ENCODE results near the gene CTXND2. TPM values are rescaled to one million over a fixed set of nuclear protein-coding genes. Genes with fewer than 3 reads are reported as not detected.

Gene CTXND2
- total RNA-seq, 6 experiments from 2014 or later, result not detected

DNA sequence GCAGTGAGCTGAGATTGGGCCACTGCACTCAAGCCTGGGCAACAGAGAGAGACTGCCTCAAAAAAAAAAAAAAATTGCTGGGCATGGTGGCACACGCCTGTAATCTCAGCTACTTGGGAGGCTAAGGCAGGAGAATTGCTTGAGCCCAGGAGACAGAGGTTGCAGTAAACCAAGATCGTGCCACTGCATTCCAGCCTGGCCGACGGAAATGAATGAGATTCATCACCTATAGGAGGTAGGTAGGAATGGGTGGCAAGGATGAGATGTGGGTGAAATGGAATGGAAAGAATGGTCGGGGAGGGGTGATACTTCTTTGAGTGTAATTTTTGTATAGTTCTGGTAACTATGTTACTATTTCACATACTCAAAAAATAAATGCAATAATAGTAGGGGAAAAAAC lies 15.4 kb downstream of the CTXND2 start:
- no peak for DNase-seq
- Mint-ChIP-seq H3K36me3 (ENCODE audit: low read depth) (no peaks in the 10 kb centered on the region; the same call in 1 of the 2 replicates), H3K4me3 (no peak overlapping the region), H3K9me3 (no peaks in the 10 kb centered on the region), H3K4me1 (ENCODE audit: low read depth) (no peaks in the 10 kb centered on the region), H3K27ac (no peak overlapping the region), H3K27me3 (ENCODE audit: insufficient read depth) (peaks cover 8% of the 10 kb centered on the region)
- TF ChIP-seq CTCF (IDR thresholded peaks at IDR 0.05), result no peak

DNA sequence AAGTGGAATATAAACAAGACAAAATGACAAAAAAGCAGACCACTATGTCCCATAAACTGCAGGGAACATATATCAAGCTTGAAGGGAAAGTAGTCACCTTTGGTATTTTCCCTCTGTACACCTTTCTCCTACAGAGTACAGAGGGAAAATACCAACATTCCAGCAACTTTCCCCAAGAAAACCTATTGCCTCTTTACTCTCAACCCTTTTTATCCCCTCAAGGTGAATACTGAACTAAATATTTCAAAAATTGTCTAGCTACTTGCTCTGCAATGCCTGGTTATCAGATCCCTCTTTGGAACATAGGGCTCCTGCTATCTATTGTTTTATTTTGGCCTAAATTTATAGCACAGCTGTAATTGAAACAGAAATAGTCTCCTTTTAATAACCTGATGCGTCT lies 15.8 kb downstream of the CTXND2 start:
- Mint-ChIP-seq H3K9me3 (no peaks in the 10 kb centered on the region), H3K27ac (no peak overlapping the region), H3K4me1 (ENCODE audit: low read depth) (no peaks in the 10 kb centered on the region), H3K27me3 (ENCODE audit: insufficient read depth) (peaks cover 6% of the 10 kb centered on the region; the same call in 1 of the 2 replicates), H3K4me3 (no peak overlapping the region), H3K36me3 (ENCODE audit: low read depth) (no peaks in the 10 kb centered on the region; the same call in 1 of the 2 replicates)
- no peak for TF ChIP-seq CTCF (IDR thresholded peaks at IDR 0.05)
- DNase-seq, result no peak

DNA sequence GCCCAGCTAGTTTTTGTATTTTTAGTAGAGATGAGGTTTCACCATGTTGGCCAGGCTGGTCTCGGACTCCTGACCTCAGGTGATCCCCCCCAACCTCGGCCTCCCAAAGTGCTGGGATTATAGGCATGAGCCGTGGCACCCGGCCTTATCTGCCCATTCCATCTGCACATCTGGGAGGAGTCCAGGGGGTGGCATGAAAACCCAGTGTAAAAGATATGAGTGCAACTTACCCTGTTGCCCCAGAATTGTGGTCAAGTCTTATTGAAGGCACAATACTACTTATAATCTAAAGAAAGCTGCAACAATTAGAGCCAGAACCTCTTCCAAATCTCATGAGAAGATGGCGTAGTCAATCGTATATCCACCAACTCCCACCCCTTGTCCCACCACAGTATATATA lies 18.4 kb downstream of the CTXND2 start:
- Mint-ChIP-seq H3K4me3 (no peak overlapping the region), H3K27me3 (ENCODE audit: insufficient read depth) (peaks cover 9% of the 10 kb centered on the region; the same call in 1 of the 2 replicates), H3K4me1 (ENCODE audit: low read depth) (no peaks in the 10 kb centered on the region), H3K9me3 (no peaks in the 10 kb centered on the region), H3K36me3 (ENCODE audit: low read depth) (no peaks in the 10 kb centered on the region), H3K27ac (no peak overlapping the region)
- no peak for TF ChIP-seq CTCF (IDR thresholded peaks at IDR 0.05)
- DNase-seq, result no peak

GRCh38 chr1:150906329-150906728 lies 19.4 kb downstream of the CTXND2 start:
- no peak overlapping the region for H3K4me3 Mint-ChIP-seq
- no peak overlapping the region for H3K27ac Mint-ChIP-seq
- H3K9me3 Mint-ChIP-seq, result no peaks in the 10 kb centered on the region
- H3K36me3 Mint-ChIP-seq (ENCODE audit: low read depth), result no peaks in the 10 kb centered on the region
- peaks cover 9% of the 10 kb centered on the region; the same call in 1 of the 2 replicates for H3K27me3 Mint-ChIP-seq (ENCODE audit: insufficient read depth)
- no peaks in the 10 kb centered on the region for H3K4me1 Mint-ChIP-seq (ENCODE audit: low read depth)
- TF ChIP-seq CTCF (IDR thresholded peaks at IDR 0.05), result no peak
- no peak for DNase-seq

GRCh38 chr1:150906813-150907212 lies 19.9 kb downstream of the CTXND2 start:
- Mint-ChIP-seq H3K27ac (no peak overlapping the region), H3K4me1 (ENCODE audit: low read depth) (no peaks in the 10 kb centered on the region), H3K36me3 (ENCODE audit: low read depth) (0 out of 2 replicates have a peak, but pooled peaks cover under 1% of the 10 kb centered on the region), H3K4me3 (no peak overlapping the region), H3K27me3 (ENCODE audit: insufficient read depth) (peaks cover 9% of the 10 kb centered on the region; the same call in 1 of the 2 replicates), H3K9me3 (no peaks in the 10 kb centered on the region)
- no peak for DNase-seq
- no peak for TF ChIP-seq CTCF (IDR thresholded peaks at IDR 0.05)

All from HFFc6 (cell line).